Spleen (tissue), 11 donors: ENCODE data around the gene TMEM198. TPM values are rescaled to one million over a fixed set of nuclear protein-coding genes. Genes with fewer than 3 reads are reported as not detected.

Experiments used
- DNase-seq: peaks from one replicate; pipeline ENCODE4 v3.0.0-alpha.2; 2020
- H3K27ac ChIP-seq, 8 donors: fragments of 200-600 bp; sonication (generic) in 7 of 8; 1 replicate in 4 of 8; 2 replicates in 4 of 8; pipeline versions ENCODE4 v1.5.0 to v1.8.0; 2016 to 2021; ENCODE audit warnings: inconsistent platforms in 4 of 8, mild to moderate bottlenecking in 4 of 8, moderate library complexity in 1 of 8
- H3K27me3 ChIP-seq, 7 donors: fragments of 200-600 bp; sonication (generic) in 6 of 7; replicated peaks in 1 of 7; 1 replicate in 4 of 7; 2 replicates in 3 of 7; pipeline versions ENCODE4 v1.5.0 to v1.8.0; 2016 to 2021; ENCODE audit warnings: inconsistent platforms in 3 of 7, mild to moderate bottlenecking in 1 of 7
- H3K36me3 ChIP-seq, 6 donors: fragments of 200-600 bp; sonication (generic) in 5 of 6; 1 replicate in 4 of 6; 2 replicates in 2 of 6; pipeline versions ENCODE4 v1.5.0 to v1.8.0; 2016 to 2021; ENCODE audit warnings: inconsistent platforms in 2 of 6
- H3K4me1 ChIP-seq, 6 donors: fragments of 200-600 bp; sonication (generic) in 5 of 6; 1 replicate in 3 of 6; 2 replicates in 3 of 6; pipeline versions ENCODE4 v1.5.0 to v1.8.0; 2016 to 2021; ENCODE audit warnings: inconsistent platforms in 3 of 6
- H3K4me3 ChIP-seq, 8 donors: fragments of 200-600 bp; sonication (generic) in 7 of 8; 1 replicate in 4 of 8; 2 replicates in 4 of 8; pipeline versions ENCODE4 v1.5.0 to v1.8.0; 2016 to 2021; ENCODE audit warnings: inconsistent platforms in 4 of 8, mild to moderate bottlenecking in 4 of 8, moderate library complexity in 2 of 8
- H3K9me3 ChIP-seq, 8 donors: fragments of 200-600 bp; sonication (generic) in 7 of 8; 1 replicate in 4 of 8; 2 replicates in 4 of 8; pipeline versions ENCODE4 v1.5.0 to v1.8.0; 2016 to 2021; ENCODE audit warnings: inconsistent platforms in 4 of 8
- POLR2A ChIP-seq, 3 donors: fragments of 450-650 bp; IDR thresholded peaks; one replicate each; pipeline ENCODE4 v1.5.1; 2017; ENCODE audit warnings: antibody characterized with exemption in 3 of 3, mild to moderate bottlenecking in 1 of 3
- POLR2AphosphoS5 ChIP-seq, 3 donors: sonication (generic); formaldehyde crosslinking; IDR thresholded peaks; one replicate each; pipeline ENCODE4 v1.5.1; 2017; ENCODE audit warnings: antibody characterized with exemption in 3 of 3
- WGBS, 5 donors: extraction: QIAGEN DNeasy Blood & Tissue Kit in 3 of 5; methylation state at CpG; one replicate each; pipeline versions ENCODE4 v1.1.5 to v1.1.7; 2013 to 2018; 5-methylcytosine and 5-hydroxymethylcytosine counted together
- intact Hi-C: fragments of 100-400 bp; cut with DNase I; formaldehyde crosslinking; loops from one replicate; pipeline ENCODE4 v1.15.0; 2023; ENCODE audit warnings: low total_unique reads
- polyA plus RNA-seq, 3 donors: library from polyadenylated mRNA; stranded (reverse); fragments of 200-250 nt; gene quantifications; one replicate each; pipeline ENCODE4 v1.2.1, GENCODE V29; 2013
- total RNA-seq, 7 donors: library from RNA; depleted of rRNA in 3 of 7; stranded (reverse); fragments of >200 nt in 3 of 7; fragmentation: NEBNext Ultra II Directional in 4 of 7; extraction: Animal tissue kit (Norgen Biotek cat#: 25700) in 4 of 7; gene quantifications; one replicate each; pipeline versions ENCODE4 v1.1.0 to v1.2.1, GENCODE V29; 2016 to 2021
- TF ChIP-seq, protein P1 (sequence below), 11 experiments: fragments of 200-600 bp in 7 of 11; fragments of 450-650 bp in 4 of 11; sonication (generic) in 4 of 11; IDR thresholded peaks in 8 of 11; conservative IDR thresholded peaks in 3 of 11; 1 replicate in 7 of 11; 2 replicates in 4 of 11; pipeline versions ENCODE4 v1.4.0 to v1.8.0; 2016 to 2021; ENCODE audit warnings: antibody characterized with exemption in 11 of 11, inconsistent platforms in 4 of 11, mild to moderate bottlenecking in 1 of 11
- donor health status: healthy with polysubstance abuse.
- donor health status: DM: no; HTN: no; CAD: no; lungs with moderate emphysema.
- donor health status: DM: no; HTN: no; CAD: no.
- donor health status: Bipolar disorder and iron deficiency.
- donor health status: healthy.
- donor health status: DM: no; HTN: no; CAD: no.
- donor health status: DM: yes; HTN: yes; CAD: no.

Gene TMEM198
- total and polyA plus RNA-seq, 10 donors = 0.39 to 2.8 (median 1.3) TPM

DNA sequence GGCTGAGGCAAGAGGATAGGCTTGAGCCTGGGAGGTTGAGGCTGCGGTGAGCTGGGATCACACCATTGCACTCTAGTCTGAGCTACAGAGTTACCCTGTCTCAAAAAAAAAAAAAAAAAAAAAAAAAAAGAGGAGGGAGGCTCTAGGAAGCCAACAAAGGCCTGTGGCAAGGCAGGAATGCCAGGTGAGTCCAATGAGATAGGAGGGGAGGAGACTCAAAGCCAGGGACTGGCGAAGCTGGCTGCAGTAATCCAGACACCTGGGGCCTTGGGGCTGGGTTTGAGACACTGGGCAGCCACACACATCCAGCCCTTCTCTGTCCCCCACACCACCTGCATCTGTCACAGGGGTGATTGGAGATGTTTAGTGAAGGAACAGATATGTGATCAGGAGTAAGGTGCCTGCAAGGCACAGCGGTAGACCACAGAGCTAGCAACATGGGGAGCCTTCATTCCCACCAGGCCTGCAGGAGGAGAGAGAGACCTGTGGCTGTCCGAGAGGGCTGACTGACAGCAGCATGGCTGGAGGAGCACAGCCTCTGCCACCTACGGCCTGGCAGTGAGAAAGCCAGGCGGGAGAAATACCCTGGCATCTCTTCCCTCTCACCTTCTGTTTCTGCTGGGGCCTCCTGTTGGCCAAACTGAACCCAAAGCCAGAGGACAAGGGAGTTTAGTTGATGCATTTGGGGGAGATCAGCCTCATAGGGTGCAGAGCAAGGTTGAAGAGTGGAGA, 9.7 kb upstream of the TMEM198 start:
- Histone ChIP-seq H3K4me3 (no peak overlapping the region), H3K27ac (no peak overlapping the region), H3K9me3 (no peaks in the 10 kb centered on the region), H3K27me3 (peaks cover 5 to 81% (median 21%) of the 10 kb centered on the region in 7 donors), H3K4me1 (peaks cover 0 to 9% (median 6%) of the 10 kb centered on the region in 6 donors), H3K36me3 (peaks cover 0 to 4% (median under 1%) of the 10 kb centered on the region in 6 donors)
- TF ChIP-seq POLR2AphosphoS5 (IDR thresholded peaks at IDR 0.05) (no peak), POLR2A (IDR thresholded peaks at IDR 0.05) (no peak)
- TF ChIP-seq, protein P1, sequence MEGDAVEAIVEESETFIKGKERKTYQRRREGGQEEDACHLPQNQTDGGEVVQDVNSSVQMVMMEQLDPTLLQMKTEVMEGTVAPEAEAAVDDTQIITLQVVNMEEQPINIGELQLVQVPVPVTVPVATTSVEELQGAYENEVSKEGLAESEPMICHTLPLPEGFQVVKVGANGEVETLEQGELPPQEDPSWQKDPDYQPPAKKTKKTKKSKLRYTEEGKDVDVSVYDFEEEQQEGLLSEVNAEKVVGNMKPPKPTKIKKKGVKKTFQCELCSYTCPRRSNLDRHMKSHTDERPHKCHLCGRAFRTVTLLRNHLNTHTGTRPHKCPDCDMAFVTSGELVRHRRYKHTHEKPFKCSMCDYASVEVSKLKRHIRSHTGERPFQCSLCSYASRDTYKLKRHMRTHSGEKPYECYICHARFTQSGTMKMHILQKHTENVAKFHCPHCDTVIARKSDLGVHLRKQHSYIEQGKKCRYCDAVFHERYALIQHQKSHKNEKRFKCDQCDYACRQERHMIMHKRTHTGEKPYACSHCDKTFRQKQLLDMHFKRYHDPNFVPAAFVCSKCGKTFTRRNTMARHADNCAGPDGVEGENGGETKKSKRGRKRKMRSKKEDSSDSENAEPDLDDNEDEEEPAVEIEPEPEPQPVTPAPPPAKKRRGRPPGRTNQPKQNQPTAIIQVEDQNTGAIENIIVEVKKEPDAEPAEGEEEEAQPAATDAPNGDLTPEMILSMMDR (IDR thresholded peaks at IDR 0.05 in 8 of 11, conservative IDR thresholded peaks at IDR 0.05 in 3 of 11) = no peak
- DNase-seq = no peak
- intact Hi-C loops = loop anchor here (10.0 kb wide), 1 partner anchor 59 kb away; no protein-coding TSS in a partner anchor
- WGBS, 5 donors = 75 to 94% (median 84%) methylated on average over 6 of the region's 6 CpGs

DNA sequence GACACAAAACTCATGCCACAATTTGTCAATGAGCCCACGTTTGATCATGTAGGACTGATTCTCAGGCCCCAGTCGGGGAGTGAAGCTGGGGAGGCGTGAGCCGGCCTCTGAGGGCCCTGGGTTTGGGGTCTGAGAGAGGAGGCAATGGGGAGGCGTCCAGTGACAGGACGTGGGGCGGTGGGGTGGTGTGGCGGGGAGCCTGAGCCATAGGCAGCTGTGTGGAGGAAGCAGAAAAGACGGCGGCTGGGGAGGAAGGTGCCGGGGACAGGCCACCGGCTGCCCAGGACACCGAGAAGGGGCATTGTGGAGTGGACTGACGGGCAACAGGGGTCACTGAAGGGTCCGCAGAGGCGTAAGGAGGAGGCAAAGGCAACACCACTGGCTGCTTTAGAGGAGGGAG, 7.4 kb upstream of the TMEM198 start:
- Histone ChIP-seq H3K27me3 (peaks cover 0 to 81% (median 10%) of the 10 kb centered on the region in 7 donors), H3K4me1 (peaks cover 2 to 6% (median 3%) of the 10 kb centered on the region in 6 donors), H3K27ac (no peak overlapping the region), H3K9me3 (no peaks in the 10 kb centered on the region), H3K4me3 (no peak overlapping the region), H3K36me3 (peaks cover 0 to 20% (median 6%) of the 10 kb centered on the region in 6 donors)
- WGBS, 5 donors = 71 to 83% (median 77%) methylated on average over 16 of the region's 16 CpGs
- DNase-seq = no peak
- intact Hi-C loops = loop anchor here (10.0 kb wide), 1 partner anchor 62 kb away; no protein-coding TSS in a partner anchor
- TF ChIP-seq, protein P1 (IDR thresholded peaks at IDR 0.05 in 8 of 11, conservative IDR thresholded peaks at IDR 0.05 in 3 of 11) = no peak
- TF ChIP-seq POLR2AphosphoS5 (IDR thresholded peaks at IDR 0.05) = no peak
- TF ChIP-seq POLR2A (IDR thresholded peaks at IDR 0.05) = no peak

DNA sequence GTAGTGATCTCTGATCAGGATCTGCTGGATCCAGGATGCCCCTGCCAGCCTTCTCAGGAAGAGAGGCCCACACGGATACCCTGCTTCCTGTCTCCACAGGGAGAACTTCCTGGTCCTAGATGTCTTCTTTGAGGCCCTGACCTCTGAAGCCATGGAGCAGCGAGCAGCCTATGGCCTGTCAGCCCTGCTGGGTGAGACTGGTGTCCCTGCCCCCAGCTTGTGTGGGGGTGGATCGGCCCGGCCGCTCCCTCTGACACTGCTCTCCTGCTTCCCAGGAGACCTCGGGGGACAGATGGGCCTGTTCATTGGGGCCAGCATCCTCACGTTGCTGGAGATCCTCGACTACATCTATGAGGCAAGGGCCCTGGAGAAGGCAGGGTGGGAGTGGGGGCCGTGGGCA, 6.9 kb upstream of the TMEM198 start:
- Histone ChIP-seq H3K36me3 (peaks cover 0 to 20% (median 6%) of the 10 kb centered on the region in 6 donors), H3K9me3 (no peaks in the 10 kb centered on the region), H3K4me1 (peaks cover 5 to 12% (median 8%) of the 10 kb centered on the region in 6 donors), H3K27me3 (peaks cover 0 to 81% (median 10%) of the 10 kb centered on the region in 7 donors), H3K27ac (no peak overlapping the region), H3K4me3 (no peak overlapping the region)
- intact Hi-C loops = loop anchor here (10.0 kb wide), 1 partner anchor 62 kb away; no protein-coding TSS in a partner anchor
- no peak for DNase-seq
- TF ChIP-seq POLR2A (IDR thresholded peaks at IDR 0.05) (no peak), POLR2AphosphoS5 (IDR thresholded peaks at IDR 0.05) (no peak)
- TF ChIP-seq, protein P1 (IDR thresholded peaks at IDR 0.05 in 8 of 11, conservative IDR thresholded peaks at IDR 0.05 in 3 of 11) = no peak
- whole genome bisulfite sequencing, 5 donors = 56 to 69% (median 66%) methylated on average over 3 to 9 of the region's 9 CpGs
